Glomerular visceral epithelial cell (primary cell): Measurements from ENCODE around the gene CACNA2D3.
"Not testable (repeated sequence)": the region's sequence is repeated elsewhere in the genome, so short reads cannot be mapped to it uniquely, and the experiment has no call there.

ENCODE experiments used
- DNase-seq: peaks from one replicate; pipeline ENCODE4 v3.0.0-alpha.2; 2016; ENCODE audit errors: extremely low spot score

The CACNA2D3 gene

GRCh38 chr3:54573858-54574257, 451.5 kb downstream of the CACNA2D3 start:
- DNase-seq: no peak

GRCh38 chr3:54574906-54575617, 452.7 kb downstream of the CACNA2D3 start:
- DNase-seq: no peak

GRCh38 chr3:54575618-54575960, 453.2 kb downstream of the CACNA2D3 start:
- DNase-seq: no peak

GRCh38 chr3:54577313-54577712, 455.0 kb downstream of the CACNA2D3 start:
- no peak for DNase-seq

GRCh38 chr3:54578417-54578816, 456.1 kb downstream of the CACNA2D3 start:
- DNase-seq: no peak

- DNase-seq: no peak
Observed at GRCh38 chr3:54580453-54580852, 458.1 kb downstream of the CACNA2D3 start.

DNA sequence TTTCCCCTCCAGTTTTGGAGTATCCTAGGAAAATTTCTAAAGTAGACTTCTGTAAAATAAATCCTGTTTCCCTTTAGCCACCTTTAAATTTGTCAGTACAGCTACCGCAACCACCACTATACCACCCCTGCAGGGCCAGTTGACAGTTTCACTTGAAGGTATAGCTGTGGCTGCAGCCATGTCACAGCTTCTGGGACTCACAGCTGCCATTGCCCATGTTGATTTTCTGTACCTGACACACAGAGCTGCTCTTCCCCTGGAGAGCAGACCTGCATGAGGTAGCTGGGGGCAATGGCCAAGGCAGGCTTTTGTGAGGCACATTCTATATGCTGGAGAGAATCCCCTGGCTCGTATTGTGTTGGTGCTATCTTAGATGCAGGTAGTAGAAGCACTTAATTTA, 460.1 kb downstream of the CACNA2D3 start:
- no peak for DNase-seq

GRCh38 chr3:54591157-54591556, 468.8 kb downstream of the CACNA2D3 start:
- DNase-seq: no peak

- no peak for DNase-seq
Observed at GRCh38 chr3:54593653-54594052, 471.3 kb downstream of the CACNA2D3 start.

GRCh38 chr3:54596087-54596486, 473.7 kb downstream of the CACNA2D3 start:
- DNase-seq: no peak

DNA sequence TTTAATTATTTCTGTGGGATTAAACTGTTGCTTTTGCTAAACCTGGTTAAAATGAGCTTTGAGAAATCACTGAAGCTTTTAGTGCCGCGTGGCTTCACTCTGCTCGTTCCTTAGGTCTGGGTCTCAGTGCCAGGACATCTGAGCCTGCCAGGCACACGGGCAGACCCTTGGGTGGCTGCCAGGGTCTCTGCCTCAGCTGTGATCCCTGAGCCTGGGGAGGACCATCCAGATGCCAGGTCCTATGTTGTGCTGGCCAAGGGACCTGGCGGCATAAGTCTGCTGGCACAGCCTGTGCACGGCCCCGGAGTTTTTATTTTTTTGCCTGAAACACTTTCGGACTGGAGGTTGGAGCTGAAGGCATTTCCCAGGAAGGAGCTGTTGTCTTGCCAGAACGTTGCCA, 477.4 kb downstream of the CACNA2D3 start:
- no peak for DNase-seq

DNA sequence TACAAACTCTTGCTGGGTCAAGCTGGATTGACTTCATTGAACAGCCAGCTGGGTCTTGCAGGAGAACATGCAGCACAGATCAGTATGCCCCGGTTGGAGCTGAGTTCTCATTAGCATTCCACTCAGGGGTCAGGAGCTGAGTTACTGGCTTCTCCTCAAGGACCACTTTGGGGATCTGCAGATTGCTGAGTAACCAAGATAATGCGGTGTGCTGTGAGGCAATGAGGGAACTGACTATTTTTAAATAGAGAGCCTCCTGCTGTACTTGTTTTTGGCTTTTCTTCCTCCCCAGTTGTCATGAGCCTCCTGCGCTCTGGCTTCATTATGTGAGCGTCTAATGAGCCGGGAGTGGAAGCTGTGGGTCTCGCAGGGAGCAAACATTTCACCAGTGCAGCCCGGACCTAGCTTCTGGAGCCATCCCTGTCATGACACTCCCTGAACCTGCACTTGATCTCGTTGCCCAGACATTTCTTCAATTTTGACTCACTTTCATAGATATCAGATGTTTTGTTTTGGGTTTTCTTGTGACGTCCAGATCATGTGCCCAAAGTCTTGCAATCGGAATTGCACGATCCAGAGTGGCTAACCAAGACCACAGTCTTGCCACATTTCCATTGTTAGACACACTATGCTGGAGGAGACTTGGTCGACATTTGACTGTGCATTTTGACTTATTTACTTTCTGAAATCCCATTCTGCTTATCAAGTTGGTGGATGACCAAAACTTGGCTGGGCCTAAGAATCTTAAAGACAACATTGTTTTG, 478.3 kb downstream of the CACNA2D3 start:
- no peak for DNase-seq

DNA sequence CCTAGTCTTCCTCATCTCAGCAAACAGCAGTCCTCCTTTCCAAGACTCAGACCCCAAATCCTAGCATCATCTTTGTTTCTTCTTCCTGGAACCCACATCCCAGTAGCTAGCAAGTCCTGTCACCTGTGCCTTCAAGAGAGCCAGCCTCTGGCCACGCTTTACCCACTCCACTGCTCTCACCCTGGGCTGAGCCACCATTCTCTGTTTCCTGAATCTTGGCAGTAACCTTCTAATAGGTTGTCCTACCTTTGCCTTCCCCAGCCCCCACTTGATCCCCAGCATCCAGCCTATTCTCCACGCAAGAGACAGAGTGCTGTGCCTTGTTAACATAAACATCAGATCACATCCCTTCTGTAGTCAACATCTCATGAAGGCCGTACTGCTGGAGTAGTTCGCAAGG, 482.1 kb downstream of the CACNA2D3 start:
- DNase-seq: no peak

GRCh38 chr3:54608041-54608440, 485.7 kb downstream of the CACNA2D3 start:
- no peak for DNase-seq

- no peak for DNase-seq
Observed at GRCh38 chr3:54619053-54619452, 496.7 kb downstream of the CACNA2D3 start.

DNA sequence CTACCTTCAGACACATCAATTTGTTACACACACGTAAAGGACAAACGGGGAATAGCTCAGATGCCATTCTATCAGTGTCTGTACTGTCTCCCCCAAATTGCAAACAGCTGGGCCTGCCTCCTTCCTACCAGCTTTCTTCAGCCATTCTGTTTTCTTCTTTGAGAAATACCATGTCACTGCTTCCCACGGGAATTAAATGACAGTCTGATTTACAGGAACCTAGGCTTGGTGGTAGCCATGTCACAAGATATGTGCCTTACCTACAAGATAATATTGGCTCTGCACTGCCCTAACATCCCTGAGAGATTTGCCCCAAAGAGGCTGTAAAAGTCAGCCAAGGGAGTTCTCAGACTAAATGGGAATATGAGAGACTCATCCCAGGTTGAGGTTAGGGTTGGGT, 497.2 kb downstream of the CACNA2D3 start:
- DNase-seq: no peak

GRCh38 chr3:54621184-54621583, 498.8 kb downstream of the CACNA2D3 start:
- DNase-seq: no peak

DNA sequence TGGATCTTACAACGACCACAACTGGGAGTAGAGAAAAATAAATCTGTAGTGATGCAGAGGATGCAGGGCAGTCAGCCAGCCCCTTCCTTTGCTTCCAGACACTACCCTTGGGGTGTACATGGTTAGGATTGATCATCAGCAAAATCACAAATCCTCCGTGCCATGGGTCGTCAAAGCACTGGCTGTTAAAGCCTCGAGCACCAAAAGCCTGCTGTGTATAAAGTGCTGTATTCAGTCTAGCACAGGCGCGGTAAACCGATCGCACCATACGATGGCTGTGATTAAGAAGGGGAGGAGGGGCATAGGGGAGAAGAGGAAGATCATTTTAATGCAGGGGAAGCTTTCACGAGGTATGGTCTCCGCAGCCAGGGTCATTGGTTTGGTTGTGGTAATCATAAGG, 500.3 kb downstream of the CACNA2D3 start:
- no peak for DNase-seq

- no peak for DNase-seq
Observed at GRCh38 chr3:54625805-54626787, 503.7 kb downstream of the CACNA2D3 start.

DNA sequence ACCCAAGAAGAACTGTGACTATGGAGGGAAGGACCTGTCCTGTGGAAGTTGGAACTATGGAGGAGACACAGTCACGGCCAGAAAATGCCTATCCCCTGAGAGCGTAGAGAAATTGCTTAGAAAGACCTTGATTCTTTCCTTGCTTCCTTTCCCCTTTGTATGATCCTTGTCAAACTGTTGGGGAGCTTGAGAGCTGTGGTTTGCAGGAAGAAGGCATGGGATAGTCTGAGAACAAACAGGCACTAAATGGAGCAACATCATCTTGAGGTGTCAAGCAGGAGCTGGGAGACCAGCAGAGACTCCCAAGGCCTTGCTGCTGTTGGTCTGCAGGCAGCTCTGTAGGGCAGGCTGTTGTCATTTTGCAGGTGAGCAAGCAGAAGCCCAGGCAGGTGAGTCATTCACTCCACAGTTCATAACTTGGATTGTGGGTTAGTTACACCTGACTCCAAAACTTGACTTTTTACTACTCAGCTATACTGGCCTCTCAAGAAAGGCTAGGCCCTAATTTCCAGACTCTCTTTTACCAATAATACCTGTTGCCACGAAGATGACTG, 506.6 kb downstream of the CACNA2D3 start:
- no peak for DNase-seq

- no peak for DNase-seq
Observed at GRCh38 chr3:54630101-54630623, 507.8 kb downstream of the CACNA2D3 start.

DNA sequence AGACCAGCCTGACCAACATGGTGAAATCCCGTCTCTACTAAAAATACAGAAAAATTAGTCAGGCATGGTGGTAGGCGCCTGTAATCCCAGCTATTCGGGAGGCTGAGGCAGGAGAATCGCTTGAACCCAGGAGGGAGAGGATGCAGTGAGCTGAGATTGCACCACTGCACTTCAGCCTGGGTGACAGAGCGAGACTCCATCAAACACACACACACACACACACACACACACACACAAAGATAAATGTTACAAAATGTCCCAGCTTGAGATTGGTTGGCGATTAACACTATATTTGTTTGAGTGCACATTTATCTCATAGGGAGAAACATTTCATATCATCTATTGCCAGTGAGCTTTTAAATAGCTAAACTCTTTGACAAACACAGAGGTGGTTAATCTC, 508.6 kb downstream of the CACNA2D3 start:
- DNase-seq: not testable (repeated sequence)
